PC-3 (cell line): ENCODE measurements around the gene SNHG17.
"Not testable (repeated sequence)": the region's sequence is repeated elsewhere in the genome, so short reads cannot be mapped to it uniquely, and the experiment has no call there.

Source experiments
- CTCF ChIP-seq: fragments of 300-600 bp; sonication (generic); conservative IDR thresholded peaks from 2 replicates; pipeline ENCODE4 v1.5.1; 2017; ENCODE audit warnings: antibody characterized with exemption, low read depth, mild to moderate bottlenecking, low read length
- EZH2 ChIP-seq: fragments of 300-600 bp; sonication (generic); IDR thresholded peaks from one replicate; pipeline ENCODE4 v1.6.1; 2017; ENCODE audit warnings: antibody characterized with exemption, mild to moderate bottlenecking, low read length; ENCODE audit not compliant: unreplicated experiment
- EZH2phosphoT487 ChIP-seq: fragments of 300-600 bp; sonication (generic); IDR thresholded peaks from 2 replicates; pipeline ENCODE4 v1.6.1; 2018; ENCODE audit warnings: mild to moderate bottlenecking, antibody characterized with exemption, low read length, borderline replicate concordance

- TF ChIP-seq CTCF, EZH2, EZH2phosphoT487: not testable (repeated sequence)
Measured at GRCh38 chr20:38407822-38408221, 27.3 kb downstream of the SNHG17 start.
